Measurements from ENCODE around the gene PLPP7.
"Not testable (repeated sequence)": the region's sequence is repeated elsewhere in the genome, so short reads cannot be mapped to it uniquely, and the experiment has no call there.

Gene PLPP7

DNA sequence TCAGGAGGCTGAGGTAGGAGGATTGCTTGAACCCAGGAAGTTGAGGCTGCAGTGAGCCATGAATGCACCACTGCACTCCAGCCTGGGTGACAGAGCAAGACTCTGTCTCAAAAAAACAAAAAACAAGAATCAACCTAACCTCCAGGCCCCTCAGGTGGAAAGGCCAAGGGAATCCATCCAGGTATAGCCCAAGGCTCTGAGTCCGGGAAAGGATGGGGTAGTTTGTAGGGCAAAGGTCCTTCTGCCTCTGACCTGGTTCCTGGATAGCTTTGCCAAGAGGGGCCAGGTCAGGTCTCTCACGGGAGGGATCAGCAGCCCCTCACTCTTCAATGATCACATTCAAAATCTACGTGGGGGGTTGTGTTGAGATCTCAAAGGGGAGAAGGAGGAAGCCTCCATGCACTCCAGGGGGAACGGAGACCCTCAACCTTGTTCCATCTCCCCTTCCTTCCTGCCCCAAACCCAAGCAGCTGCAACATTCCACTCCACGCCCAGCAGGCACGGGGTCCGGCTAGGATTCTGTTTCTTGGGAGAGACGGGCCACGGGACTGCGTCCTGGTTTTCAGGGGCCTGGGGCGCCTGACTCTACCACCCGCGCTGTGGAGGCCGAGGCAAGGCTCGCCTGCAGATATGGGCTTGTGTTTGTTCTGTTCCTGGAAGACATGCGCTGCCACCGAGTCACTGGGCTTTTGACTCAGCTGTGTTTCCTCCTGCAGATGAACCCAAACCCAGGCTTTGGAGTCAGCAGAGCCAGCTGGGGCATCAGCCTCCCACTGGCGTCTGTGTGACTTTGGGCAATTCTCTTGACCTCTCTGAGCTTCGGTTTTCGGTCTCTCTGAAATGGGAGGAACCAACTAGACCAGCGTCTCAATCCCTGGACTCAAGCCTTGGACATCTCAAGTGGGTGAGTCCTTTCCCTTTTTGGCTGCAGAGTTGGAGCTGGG, 35.5 kb downstream of the PLPP7 start:
- DNase-seq (ENCODE audit: extremely low spot score), result no peak
- TF ChIP-seq, protein P1, sequence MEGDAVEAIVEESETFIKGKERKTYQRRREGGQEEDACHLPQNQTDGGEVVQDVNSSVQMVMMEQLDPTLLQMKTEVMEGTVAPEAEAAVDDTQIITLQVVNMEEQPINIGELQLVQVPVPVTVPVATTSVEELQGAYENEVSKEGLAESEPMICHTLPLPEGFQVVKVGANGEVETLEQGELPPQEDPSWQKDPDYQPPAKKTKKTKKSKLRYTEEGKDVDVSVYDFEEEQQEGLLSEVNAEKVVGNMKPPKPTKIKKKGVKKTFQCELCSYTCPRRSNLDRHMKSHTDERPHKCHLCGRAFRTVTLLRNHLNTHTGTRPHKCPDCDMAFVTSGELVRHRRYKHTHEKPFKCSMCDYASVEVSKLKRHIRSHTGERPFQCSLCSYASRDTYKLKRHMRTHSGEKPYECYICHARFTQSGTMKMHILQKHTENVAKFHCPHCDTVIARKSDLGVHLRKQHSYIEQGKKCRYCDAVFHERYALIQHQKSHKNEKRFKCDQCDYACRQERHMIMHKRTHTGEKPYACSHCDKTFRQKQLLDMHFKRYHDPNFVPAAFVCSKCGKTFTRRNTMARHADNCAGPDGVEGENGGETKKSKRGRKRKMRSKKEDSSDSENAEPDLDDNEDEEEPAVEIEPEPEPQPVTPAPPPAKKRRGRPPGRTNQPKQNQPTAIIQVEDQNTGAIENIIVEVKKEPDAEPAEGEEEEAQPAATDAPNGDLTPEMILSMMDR (IDR thresholded peaks at IDR 0.05; ENCODE audit: control extremely low read depth, extremely low read depth, low read depth, missing control alignments), result no peak
- ChIA-PET CTCF (interaction anchor here (0.7 to 1.5 kb wide), 4 partner anchors 10 to 144 kb away, joined by 3 to 7 read pairs (median 4); no protein-coding TSS in a partner anchor), POLR2A (no interaction called here)

DNA sequence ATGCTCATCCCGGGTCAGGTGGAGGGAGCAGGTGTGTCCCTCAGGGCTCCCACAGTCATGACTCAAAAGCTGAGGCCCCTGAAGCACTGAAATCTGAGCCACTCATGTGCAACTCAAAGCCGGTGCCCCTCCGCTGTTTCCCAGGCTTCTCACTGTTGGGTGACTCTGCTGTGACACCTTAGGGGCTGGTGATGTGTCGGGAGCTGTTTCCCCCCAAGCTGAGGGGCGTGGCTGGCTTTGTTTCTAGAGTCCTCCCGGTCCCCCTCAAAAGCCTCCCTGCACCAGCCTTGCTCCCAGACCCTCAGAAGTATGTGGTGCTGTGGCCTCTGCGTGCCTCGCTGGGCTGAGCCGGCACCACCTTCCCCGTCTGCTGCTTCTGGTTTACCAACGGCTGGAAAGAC, 39.7 kb downstream of the PLPP7 start:
- DNase-seq (ENCODE audit: extremely low spot score), result no peak
- TF ChIP-seq, protein P1 (IDR thresholded peaks at IDR 0.05; ENCODE audit: control extremely low read depth, extremely low read depth, low read depth, missing control alignments), result no peak
- ChIA-PET POLR2A (no interaction called here), CTCF (interaction anchor here (1.0 to 3.0 kb wide), 5 partner anchors 20 to 268 kb away, joined by 3 to 14 read pairs (median 4); no protein-coding TSS in a partner anchor)

DNA sequence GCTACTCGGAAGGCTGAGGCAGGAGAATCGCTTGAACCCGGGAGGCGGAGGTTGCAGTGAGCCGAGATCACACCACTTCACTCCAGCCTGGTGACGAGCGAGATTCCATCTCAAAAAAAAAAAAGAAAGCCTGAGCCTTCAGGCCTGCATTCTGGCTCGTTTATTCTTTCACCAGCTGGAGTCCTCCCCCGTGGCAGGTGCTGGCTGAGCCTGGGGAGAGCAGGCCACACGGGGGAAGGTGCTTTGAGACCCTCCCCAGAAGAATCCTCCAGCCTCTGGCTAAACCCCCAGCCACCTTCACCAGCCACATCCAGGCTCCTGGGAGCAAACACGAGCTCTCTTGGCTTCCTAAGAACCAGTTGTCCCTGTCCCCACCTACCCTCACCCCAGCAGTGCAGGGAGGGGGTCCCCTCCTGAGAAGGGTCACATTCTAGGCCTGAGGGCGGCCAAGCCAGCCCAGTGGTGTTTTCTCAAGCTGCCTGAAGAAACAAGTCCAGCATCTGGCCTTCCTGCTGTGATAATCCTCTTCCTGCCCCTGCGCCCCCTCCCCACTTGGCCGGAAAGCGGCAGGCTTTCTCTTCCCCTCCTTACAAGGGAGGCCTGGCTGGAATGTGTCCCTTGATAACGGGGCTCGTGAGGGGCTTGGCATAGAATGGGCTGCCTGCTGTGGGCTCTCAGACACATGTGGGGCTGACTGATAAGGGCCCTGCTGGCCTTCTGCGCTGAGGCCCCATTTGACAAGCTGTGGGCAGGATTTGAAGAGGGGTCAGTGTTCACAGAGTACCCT, 41.5 kb downstream of the PLPP7 start:
- POLR2A ChIA-PET, result interaction anchor here (0.5 kb wide), 1 partner anchor 234 kb away, joined by 8 read pairs; no protein-coding TSS in a partner anchor

DNA sequence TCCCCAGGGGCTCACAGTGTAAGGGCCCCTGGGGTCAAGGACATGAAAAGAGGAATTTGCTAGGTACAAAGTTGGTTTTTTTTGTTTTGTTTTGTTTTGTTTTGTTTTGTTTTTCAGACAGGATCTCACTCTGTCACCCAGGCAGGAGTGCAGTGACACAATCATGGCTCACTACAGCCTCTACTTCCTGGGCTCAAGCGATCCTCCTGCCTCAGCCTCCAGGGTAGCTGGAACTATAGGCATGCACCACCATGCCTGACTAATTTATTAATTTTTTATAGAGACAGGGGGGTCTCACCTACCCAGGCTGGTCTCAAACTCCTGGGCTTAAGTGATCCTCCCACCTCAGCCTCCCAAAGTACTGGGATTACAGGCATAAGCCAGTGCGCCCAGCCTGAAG, 42.5 kb downstream of the PLPP7 start:
- CTCF ChIA-PET, result interaction anchor here (1.1 to 6.9 kb wide), 2 partner anchors 154 to 276 kb away, joined by 6 to 94 read pairs; no protein-coding TSS in a partner anchor
- not testable (repeated sequence) for DNase-seq (ENCODE audit: extremely low spot score)
- POLR2A ChIA-PET, result interaction anchor here (0.5 kb wide), 1 partner anchor 233 kb away, joined by 8 read pairs; no protein-coding TSS in a partner anchor

More for the DNA sequence above, 41.5 kb downstream of the PLPP7 start:
- DNase-seq (ENCODE audit: extremely low spot score), result no peak
- TF ChIP-seq, protein P1 (IDR thresholded peaks at IDR 0.05; ENCODE audit: control extremely low read depth, extremely low read depth, low read depth, missing control alignments), result no peak
- CTCF ChIA-PET, result interaction anchor here (0.6 to 6.9 kb wide), 5 partner anchors 19 to 484 kb away, joined by 3 to 94 read pairs (median 4); no protein-coding TSS in a partner anchor

DNA sequence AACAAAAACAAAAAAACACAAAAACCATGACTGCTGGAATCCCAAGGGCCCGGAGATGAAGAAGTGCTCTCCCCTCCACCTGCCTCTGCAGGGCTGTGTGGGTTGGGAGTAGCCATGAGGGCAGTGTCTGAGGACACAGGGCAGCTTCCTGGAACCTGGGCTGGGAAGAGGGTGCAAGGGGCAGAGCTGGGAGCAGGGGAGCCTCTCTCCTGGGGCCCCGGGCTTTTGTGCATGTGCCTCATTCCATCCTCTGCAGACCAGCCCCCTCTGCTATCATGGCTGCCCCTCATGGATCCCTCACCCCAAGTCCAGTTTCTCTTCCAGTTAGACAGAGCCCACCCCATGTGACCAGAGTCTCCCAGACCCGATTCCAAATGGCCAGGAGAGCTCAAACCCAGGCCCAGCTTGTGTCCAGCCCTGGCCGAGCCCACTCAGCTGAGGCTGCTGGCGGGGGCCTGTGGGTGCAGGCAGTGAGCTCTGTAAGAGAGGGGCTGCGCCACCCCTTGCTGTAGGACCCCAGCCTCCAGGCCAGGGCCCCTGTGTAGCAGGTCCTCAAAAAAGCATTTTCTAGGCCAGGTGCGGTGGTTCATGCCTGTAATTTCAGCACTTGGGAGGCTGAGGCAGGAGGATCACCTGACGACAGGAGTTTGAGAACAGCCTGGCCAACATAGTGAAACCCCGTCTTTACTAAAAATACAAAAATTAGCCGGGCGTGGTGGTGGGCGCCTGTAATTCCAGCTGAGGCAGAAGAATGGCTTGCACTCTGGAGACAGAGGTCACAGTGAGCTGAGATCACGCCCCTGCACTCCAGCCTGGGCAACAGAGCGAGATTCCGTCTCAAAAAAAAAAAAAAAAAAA, 44.5 kb downstream of the PLPP7 start:
- TF ChIP-seq, protein P1 (IDR thresholded peaks at IDR 0.05; ENCODE audit: control extremely low read depth, extremely low read depth, low read depth, missing control alignments), result no peak
- no peak for DNase-seq (ENCODE audit: extremely low spot score)
- ChIA-PET POLR2A (interaction anchor here (0.6 kb wide), 1 partner anchor 161 kb away, joined by 5 read pairs; no protein-coding TSS in a partner anchor), CTCF (interaction anchor here (1.2 to 6.9 kb wide), 5 partner anchors 12 to 278 kb away, joined by 3 to 156 read pairs (median 3); no protein-coding TSS in a partner anchor)

DNA sequence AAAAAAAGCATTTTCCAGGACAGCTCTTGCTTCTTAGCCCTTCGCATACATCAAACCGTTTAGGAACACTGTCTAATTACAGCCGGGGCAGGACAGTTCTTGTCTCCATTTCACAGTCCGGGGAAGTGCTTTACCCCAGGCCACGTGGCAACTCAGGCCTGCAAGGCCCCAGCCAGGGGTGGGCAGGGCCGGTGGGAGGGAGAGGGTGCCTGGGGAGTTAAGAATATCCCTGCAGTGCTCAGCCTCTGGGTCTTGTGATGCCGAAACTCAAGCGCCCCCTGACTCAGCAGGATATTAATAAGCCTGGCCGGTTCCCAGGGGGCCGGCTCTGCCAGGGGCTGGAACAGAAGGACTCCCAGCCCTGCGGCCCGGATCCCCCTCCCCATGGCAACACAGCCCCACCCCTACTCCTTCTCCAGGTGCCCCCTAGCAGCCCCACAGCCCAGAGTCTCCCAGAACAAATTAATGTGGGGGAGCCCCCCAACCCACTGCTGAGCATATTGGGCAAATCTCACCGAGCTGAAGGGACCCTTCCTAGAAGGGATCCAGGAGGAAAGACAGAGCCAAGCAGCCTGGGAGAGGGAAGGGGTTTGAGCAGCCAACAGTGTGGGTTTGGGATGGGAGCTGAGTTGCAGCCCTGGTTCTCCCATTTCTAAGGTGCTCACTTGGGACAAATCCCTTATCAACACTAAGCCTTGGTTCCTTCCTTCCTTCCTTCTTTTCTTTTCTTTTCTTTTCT, 45.3 kb downstream of the PLPP7 start:
- POLR2A ChIA-PET, result interaction anchor here (0.6 kb wide), 1 partner anchor 161 kb away, joined by 5 read pairs; no protein-coding TSS in a partner anchor
- TF ChIP-seq, protein P1 (IDR thresholded peaks at IDR 0.05; ENCODE audit: control extremely low read depth, extremely low read depth, low read depth, missing control alignments), result no peak
- no peak for DNase-seq (ENCODE audit: extremely low spot score)
- CTCF ChIA-PET, result interaction anchor here (0.9 to 6.9 kb wide), 12 partner anchors 9 to 636 kb away, joined by 3 to 156 read pairs (median 5); no protein-coding TSS in a partner anchor

Data from GM10248 (cell line).